ENCODE measurements around the gene PLA2G4F.
A peak's percentile ranks its signal among the peaks of the same experiment; 100 is the strongest.

The PLA2G4F gene

GRCh38 chr15:42141795-42142667 lies 14.4 kb downstream of the PLA2G4F start:
- H3K9ac ChIP-seq (ENCODE audit: low read depth in 1 of 2, low read length in 2 of 2): peak overlapping the region in 1 of 2 donors; percentile 0
- peaks cover 0 to 5% of the 10 kb centered on the region in 2 donors for H3K36me3 ChIP-seq (ENCODE audit: control insufficient read depth in 1 of 2, insufficient read depth in 2 of 2, low read length in 2 of 2)
- H3K27me3 ChIP-seq (ENCODE audit: control insufficient read depth in 1 of 2, insufficient read depth in 2 of 2, low read length in 2 of 2): no peaks in the 10 kb centered on the region
- H3K27ac ChIP-seq (ENCODE audit: low read depth, low read length): no peak overlapping the region
- peaks cover 10 to 19% of the 10 kb centered on the region in 2 donors for H3K9me3 ChIP-seq (ENCODE audit: control insufficient read depth in 1 of 2, low read length in 2 of 2)
- peaks cover 25 to 41% of the 10 kb centered on the region in 2 donors for H3K4me1 ChIP-seq (ENCODE audit: control insufficient read depth in 1 of 2, insufficient read depth in 2 of 2, low read length in 2 of 2)
- no peak overlapping the region for H3K4me3 ChIP-seq (ENCODE audit: low read depth in 1 of 2, low read length in 2 of 2)

- Histone ChIP-seq H3K27ac (ENCODE audit: low read depth, low read length) (no peak overlapping the region), H3K4me3 (ENCODE audit: low read depth in 1 of 2, low read length in 2 of 2) (no peak overlapping the region), H3K9ac (ENCODE audit: low read depth in 1 of 2, low read length in 2 of 2) (no peak overlapping the region), H3K9me3 (ENCODE audit: control insufficient read depth in 1 of 2, low read length in 2 of 2) (peaks cover 13 to 23% of the 10 kb centered on the region in 2 donors), H3K4me1 (ENCODE audit: control insufficient read depth in 1 of 2, insufficient read depth in 2 of 2, low read length in 2 of 2) (peaks cover 25 to 33% of the 10 kb centered on the region in 2 donors), H3K27me3 (ENCODE audit: control insufficient read depth in 1 of 2, insufficient read depth in 2 of 2, low read length in 2 of 2) (no peaks in the 10 kb centered on the region), H3K36me3 (ENCODE audit: control insufficient read depth in 1 of 2, insufficient read depth in 2 of 2, low read length in 2 of 2) (peaks cover 0 to 5% of the 10 kb centered on the region in 2 donors)
Measured at GRCh38 chr15:42141246-42141645, 15.2 kb downstream of the PLA2G4F start.

- Histone ChIP-seq H3K4me1 (ENCODE audit: control insufficient read depth in 1 of 2, insufficient read depth in 2 of 2, low read length in 2 of 2) (peaks cover 25 to 29% of the 10 kb centered on the region in 2 donors), H3K9ac (ENCODE audit: low read depth in 1 of 2, low read length in 2 of 2) (no peak overlapping the region), H3K4me3 (ENCODE audit: low read depth in 1 of 2, low read length in 2 of 2) (peak overlapping the region in 1 of 2 donors; percentile 1), H3K27ac (ENCODE audit: low read depth, low read length) (no peak overlapping the region), H3K36me3 (ENCODE audit: control insufficient read depth in 1 of 2, insufficient read depth in 2 of 2, low read length in 2 of 2) (peaks cover 0 to 5% of the 10 kb centered on the region in 2 donors), H3K27me3 (ENCODE audit: control insufficient read depth in 1 of 2, insufficient read depth in 2 of 2, low read length in 2 of 2) (no peaks in the 10 kb centered on the region), H3K9me3 (ENCODE audit: control insufficient read depth in 1 of 2, low read length in 2 of 2) (peaks cover 13 to 23% of the 10 kb centered on the region in 2 donors)
Measured at GRCh38 chr15:42140383-42141070, 15.9 kb downstream of the PLA2G4F start.

GRCh38 chr15:42139596-42139995 lies 16.8 kb downstream of the PLA2G4F start:
- Histone ChIP-seq H3K27me3 (ENCODE audit: control insufficient read depth in 1 of 2, insufficient read depth in 2 of 2, low read length in 2 of 2) (no peaks in the 10 kb centered on the region), H3K27ac (ENCODE audit: low read depth, low read length) (peak overlapping the region; percentile 43), H3K36me3 (ENCODE audit: control insufficient read depth in 1 of 2, insufficient read depth in 2 of 2, low read length in 2 of 2) (peaks cover 0 to 5% of the 10 kb centered on the region in 2 donors), H3K9me3 (ENCODE audit: control insufficient read depth in 1 of 2, low read length in 2 of 2) (peaks cover 13 to 23% of the 10 kb centered on the region in 2 donors), H3K4me1 (ENCODE audit: control insufficient read depth in 1 of 2, insufficient read depth in 2 of 2, low read length in 2 of 2) (peaks cover 25 to 29% of the 10 kb centered on the region in 2 donors), H3K4me3 (ENCODE audit: low read depth in 1 of 2, low read length in 2 of 2) (peak overlapping the region in 1 of 2 donors; percentile 1), H3K9ac (ENCODE audit: low read depth in 1 of 2, low read length in 2 of 2) (peak overlapping the region in 1 of 2 donors; percentile 8)

GRCh38 chr15:42138968-42139386 lies 17.5 kb downstream of the PLA2G4F start:
- peaks cover 13 to 23% of the 10 kb centered on the region in 2 donors for H3K9me3 ChIP-seq (ENCODE audit: control insufficient read depth in 1 of 2, low read length in 2 of 2)
- H3K27me3 ChIP-seq (ENCODE audit: control insufficient read depth in 1 of 2, insufficient read depth in 2 of 2, low read length in 2 of 2): no peaks in the 10 kb centered on the region
- H3K9ac ChIP-seq (ENCODE audit: low read depth in 1 of 2, low read length in 2 of 2): peak overlapping the region in 1 of 2 donors; percentile 8
- H3K4me3 ChIP-seq (ENCODE audit: low read depth in 1 of 2, low read length in 2 of 2): peak overlapping the region; percentile 1 to 28
- peaks cover 25 to 29% of the 10 kb centered on the region in 2 donors for H3K4me1 ChIP-seq (ENCODE audit: control insufficient read depth in 1 of 2, insufficient read depth in 2 of 2, low read length in 2 of 2)
- H3K36me3 ChIP-seq (ENCODE audit: control insufficient read depth in 1 of 2, insufficient read depth in 2 of 2, low read length in 2 of 2): peaks cover 0 to 5% of the 10 kb centered on the region in 2 donors
- H3K27ac ChIP-seq (ENCODE audit: low read depth, low read length): peak overlapping the region; percentile 43

GRCh38 chr15:42138411-42138810 lies 18.0 kb downstream of the PLA2G4F start:
- Histone ChIP-seq H3K27me3 (ENCODE audit: control insufficient read depth in 1 of 2, insufficient read depth in 2 of 2, low read length in 2 of 2) (no peaks in the 10 kb centered on the region), H3K4me3 (ENCODE audit: low read depth in 1 of 2, low read length in 2 of 2) (peak overlapping the region in 1 of 2 donors; percentile 28), H3K9me3 (ENCODE audit: control insufficient read depth in 1 of 2, low read length in 2 of 2) (peaks cover 13 to 23% of the 10 kb centered on the region in 2 donors), H3K36me3 (ENCODE audit: control insufficient read depth in 1 of 2, insufficient read depth in 2 of 2, low read length in 2 of 2) (peaks cover 0 to 5% of the 10 kb centered on the region in 2 donors), H3K4me1 (ENCODE audit: control insufficient read depth in 1 of 2, insufficient read depth in 2 of 2, low read length in 2 of 2) (peaks cover 25 to 29% of the 10 kb centered on the region in 2 donors), H3K9ac (ENCODE audit: low read depth in 1 of 2, low read length in 2 of 2) (no peak overlapping the region), H3K27ac (ENCODE audit: low read depth, low read length) (no peak overlapping the region)

GRCh38 chr15:42137461-42138261 lies 18.8 kb downstream of the PLA2G4F start:
- Histone ChIP-seq H3K9ac (ENCODE audit: low read depth in 1 of 2, low read length in 2 of 2) (no peak overlapping the region), H3K4me3 (ENCODE audit: low read depth in 1 of 2, low read length in 2 of 2) (no peak overlapping the region), H3K4me1 (ENCODE audit: control insufficient read depth in 1 of 2, insufficient read depth in 2 of 2, low read length in 2 of 2) (peaks cover 25 to 28% of the 10 kb centered on the region in 2 donors), H3K27ac (ENCODE audit: low read depth, low read length) (no peak overlapping the region), H3K27me3 (ENCODE audit: control insufficient read depth in 1 of 2, insufficient read depth in 2 of 2, low read length in 2 of 2) (no peaks in the 10 kb centered on the region), H3K9me3 (ENCODE audit: control insufficient read depth in 1 of 2, low read length in 2 of 2) (peaks cover 13 to 23% of the 10 kb centered on the region in 2 donors), H3K36me3 (ENCODE audit: control insufficient read depth in 1 of 2, insufficient read depth in 2 of 2, low read length in 2 of 2) (peaks cover 0 to 5% of the 10 kb centered on the region in 2 donors)

GRCh38 chr15:42136513-42136912 lies 19.9 kb downstream of the PLA2G4F start:
- H3K9me3 ChIP-seq (ENCODE audit: control insufficient read depth in 1 of 2, low read length in 2 of 2): peaks cover 13 to 23% of the 10 kb centered on the region in 2 donors
- H3K4me3 ChIP-seq (ENCODE audit: low read depth in 1 of 2, low read length in 2 of 2): no peak overlapping the region
- H3K9ac ChIP-seq (ENCODE audit: low read depth in 1 of 2, low read length in 2 of 2): no peak overlapping the region
- H3K27ac ChIP-seq (ENCODE audit: low read depth, low read length): no peak overlapping the region
- no peaks in the 10 kb centered on the region for H3K36me3 ChIP-seq (ENCODE audit: control insufficient read depth in 1 of 2, insufficient read depth in 2 of 2, low read length in 2 of 2)
- H3K4me1 ChIP-seq (ENCODE audit: control insufficient read depth in 1 of 2, insufficient read depth in 2 of 2, low read length in 2 of 2): peaks cover 17 to 19% of the 10 kb centered on the region in 2 donors
- H3K27me3 ChIP-seq (ENCODE audit: control insufficient read depth in 1 of 2, insufficient read depth in 2 of 2, low read length in 2 of 2): no peaks in the 10 kb centered on the region

GRCh38 chr15:42135351-42135750 lies 21.1 kb downstream of the PLA2G4F start:
- no peaks in the 10 kb centered on the region for H3K36me3 ChIP-seq (ENCODE audit: control insufficient read depth in 1 of 2, insufficient read depth in 2 of 2, low read length in 2 of 2)
- peaks cover 12 to 13% of the 10 kb centered on the region in 2 donors for H3K4me1 ChIP-seq (ENCODE audit: control insufficient read depth in 1 of 2, insufficient read depth in 2 of 2, low read length in 2 of 2)
- no peak overlapping the region for H3K27ac ChIP-seq (ENCODE audit: low read depth, low read length)
- H3K9me3 ChIP-seq (ENCODE audit: control insufficient read depth in 1 of 2, low read length in 2 of 2): peaks cover 13 to 23% of the 10 kb centered on the region in 2 donors
- H3K9ac ChIP-seq (ENCODE audit: low read depth in 1 of 2, low read length in 2 of 2): no peak overlapping the region
- no peaks in the 10 kb centered on the region for H3K27me3 ChIP-seq (ENCODE audit: control insufficient read depth in 1 of 2, insufficient read depth in 2 of 2, low read length in 2 of 2)
- no peak overlapping the region for H3K4me3 ChIP-seq (ENCODE audit: low read depth in 1 of 2, low read length in 2 of 2)

All from duodenal mucosa (tissue), 2 donors.